K562 (cell line): ENCODE results near the gene HEXD. TPM values are rescaled to one million over a fixed set of nuclear protein-coding genes. Genes with fewer than 3 reads are reported as not detected.

Source experiments
- ATAC-seq: fragments of 200-7000 bp; cut with Tn5 transposase; 3 replicates; pipeline ENCODE4 v1.9.1; 2020; ENCODE audit warnings: moderate library complexity
- BruUV-seq: library from RNA; stranded (reverse); fragments of 400-500 nt; replicated peaks from 2 replicates; lab custom pipeline; 2021; lab: Mats Ljungman, UMichigan
- CTCF ChIA-PET: fragments of 300-600 bp; formaldehyde crosslinking; extraction: SDS; loops from one replicate; lab custom pipeline; 2021; ENCODE audit warnings: low intra/inter-chr PET ratio; lab: Yijun Ruan, JAX
- POLR2A ChIA-PET: fragments of 300-600, 350-650 bp; sonication (Branson Sonifier 250); formaldehyde crosslinking; extraction: SDS; loops from one replicate; lab custom pipeline; 2021; ENCODE audit warnings: antibody characterized with exemption, inconsistent platforms; lab: Yijun Ruan, JAX
- DNase-seq, 4 experiments: peaks; one replicate each; pipeline versions ENCODE4 v3.0.0 to v3.0.0-alpha.2; 2011 to 2018; ENCODE audit warnings: low spot score in 3 of 4, mixed read lengths in 3 of 4; ENCODE audit errors: extremely low read depth in 1 of 4
- FAIRE-seq: peaks from 2 replicates; lab custom pipeline; 2011; peaks lifted over from hg19 to GRCh38; lab: Jason Lieb, UNC
- H2AFZ ChIP-seq: 2 replicates; pipeline ENCODE4 v1.6.0; 2011; ENCODE audit warnings: low read depth, low read length, control low read depth, inconsistent platforms
- H3K27ac ChIP-seq: fragments of 200-600 bp; 3 replicates; pipeline ENCODE4 v1.8.0; 2011; ENCODE audit warnings: low read depth, mild to moderate bottlenecking, control low read depth, inconsistent platforms, low read length, moderate library complexity, mixed read lengths; ENCODE audit errors: extremely low read depth
- H3K27me3 ChIP-seq, 2 experiments: fragments of 300-600 bp in 1 of 2; 2 replicates in 1 of 2; 3 replicates in 1 of 2; pipeline versions ENCODE4 v1.6.0 to v1.8.0; 2011; ENCODE audit warnings: inconsistent platforms in 2 of 2, low read length in 2 of 2, mild to moderate bottlenecking in 1 of 2, mixed read lengths in 1 of 2, moderate library complexity in 1 of 2; ENCODE audit not compliant: control insufficient read depth in 2 of 2, insufficient read depth in 2 of 2
- H3K36me3 ChIP-seq: fragments of 300-600 bp; 3 replicates; pipeline ENCODE4 v1.8.0; 2011; ENCODE audit warnings: mild to moderate bottlenecking, low read length, inconsistent platforms; ENCODE audit not compliant: control insufficient read depth, insufficient read depth
- H3K4me1 ChIP-seq, 2 experiments: fragments of 200-600 bp in 1 of 2; replicated peaks in 1 of 2; 2 replicates in 1 of 2; 3 replicates in 1 of 2; pipeline versions ENCODE4 v1.5.1 to v1.8.0; 2011; ENCODE audit warnings: inconsistent platforms in 2 of 2, low read length in 2 of 2, mild to moderate bottlenecking in 1 of 2, mixed read lengths in 1 of 2, moderate library complexity in 1 of 2; ENCODE audit not compliant: control insufficient read depth in 2 of 2, insufficient read depth in 2 of 2
- H3K4me2 ChIP-seq: 2 replicates; pipeline ENCODE4 v1.6.1; 2011; ENCODE audit warnings: low read length, control low read depth, inconsistent platforms, mixed read lengths; ENCODE audit not compliant: insufficient read depth
- H3K4me3 ChIP-seq: fragments of 200-600 bp; sonication (generic), shearing (Covaris generic); 2 replicates; pipeline ENCODE4 v1.5.1; 2016; ENCODE audit warnings: control low read depth, inconsistent platforms
- H3K79me2 ChIP-seq: fragments of 200-600 bp; 3 replicates; pipeline ENCODE4 v1.8.0; 2011; ENCODE audit warnings: low read length, inconsistent platforms; ENCODE audit not compliant: control insufficient read depth, insufficient read depth
- H3K9ac ChIP-seq, 2 experiments: 2 replicates each; pipeline versions ENCODE4 v1.6.0 to v1.6.1; 2011; ENCODE audit warnings: low read depth in 2 of 2, low read length in 2 of 2, control low read depth in 1 of 2, inconsistent platforms in 1 of 2, mild to moderate bottlenecking in 1 of 2, mixed read lengths in 1 of 2; ENCODE audit not compliant: insufficient read depth in 1 of 2
- H3K9me1 ChIP-seq: one replicate; pipeline ENCODE4 v1.6.0; 2011; ENCODE audit warnings: inconsistent platforms, mild to moderate bottlenecking, low read length, moderate library complexity; ENCODE audit not compliant: control insufficient read depth, insufficient read depth
- H3K9me3 ChIP-seq: replicated peaks from 2 replicates; pipeline ENCODE4 v1.5.1; 2011; ENCODE audit warnings: low read depth, low read length, inconsistent platforms; ENCODE audit not compliant: control insufficient read depth, insufficient read depth
- H4K20me1 ChIP-seq: replicated peaks from 2 replicates; pipeline ENCODE4 v1.6.1; 2011; ENCODE audit warnings: low read length, inconsistent platforms, mixed read lengths; ENCODE audit not compliant: control insufficient read depth, insufficient read depth
- RBFOX2 ChIP-seq: fragments of 200-400 bp; formaldehyde crosslinking; IDR thresholded peaks from 2 replicates; pipeline ENCODE4 v1.6.1; 2017; ENCODE audit warnings: low read depth, mild to moderate bottlenecking, low read length, moderate library complexity
- SRSF3 ChIP-seq: fragments of 200-400 bp; formaldehyde crosslinking; IDR thresholded peaks from 2 replicates; pipeline ENCODE4 v1.6.1; 2016; ENCODE audit warnings: mild to moderate bottlenecking, low read length, moderate library complexity; ENCODE audit not compliant: insufficient read depth
- WGBS: fragments of 100-300 bp; shearing (Covaris generic); methylation state at CpG from one replicate; pipeline ENCODE4 v1.1.6; 2016; ENCODE audit warnings: low coverage, mixed read lengths; ENCODE audit not compliant: insufficient coverage; ENCODE audit errors: missing lambda C conversion rate; 5-methylcytosine and 5-hydroxymethylcytosine counted together
- in situ Hi-C: fragments of 300-500 bp; cut with MboI; formaldehyde crosslinking; loops from 4 replicates; pipeline ENCODE4 v1.15.0; 2018; ENCODE audit warnings: inconsistent platforms, mixed read lengths
- intact Hi-C: fragments of 100-400 bp; cut with micrococcal nuclease; formaldehyde crosslinking; loops from 2 replicates; pipeline ENCODE4 v1.14.2; 2022
- polyA plus RNA-seq, 8 experiments: library from polyadenylated mRNA; depleted of rRNA in 4 of 8; stranded (reverse) in 5 of 8; unstranded in 3 of 8; fragments of >200 nt; fragmentation: Nextera tagmentation in 2 of 8; fragmentation: Illumina TruSeq in 1 of 8; extraction: Ambion mirVana in 2 of 8; extraction: Trizol in 1 of 8; gene quantifications; 2 replicates each; pipeline versions ENCODE4 v1.2.1 to v1.2.3, GENCODE V29; 2011 to 2014; ENCODE audit warnings: inconsistent platforms in 1 of 8, missing spikeins in 1 of 8
- total RNA-seq, 7 experiments: library from RNA; depleted of rRNA in 6 of 7; stranded (reverse); fragments of >200 nt in 6 of 7; fragmentation: Illumina TruSeq in 2 of 7; extraction: Trizol in 2 of 7; gene quantifications; 2 replicates each; pipeline versions ENCODE4 v1.2.1 to v1.2.3, GENCODE V29; 2011 to 2021; ENCODE audit warnings: low replicate concordance in 1 of 7

The HEXD gene
- total and polyA plus RNA-seq, 9 of the 15 experiments (the other 6 are each of a cell fraction or from before 2014, with no cell fraction given) = 1.0 to 25.3 (median 10.0) TPM

DNA sequence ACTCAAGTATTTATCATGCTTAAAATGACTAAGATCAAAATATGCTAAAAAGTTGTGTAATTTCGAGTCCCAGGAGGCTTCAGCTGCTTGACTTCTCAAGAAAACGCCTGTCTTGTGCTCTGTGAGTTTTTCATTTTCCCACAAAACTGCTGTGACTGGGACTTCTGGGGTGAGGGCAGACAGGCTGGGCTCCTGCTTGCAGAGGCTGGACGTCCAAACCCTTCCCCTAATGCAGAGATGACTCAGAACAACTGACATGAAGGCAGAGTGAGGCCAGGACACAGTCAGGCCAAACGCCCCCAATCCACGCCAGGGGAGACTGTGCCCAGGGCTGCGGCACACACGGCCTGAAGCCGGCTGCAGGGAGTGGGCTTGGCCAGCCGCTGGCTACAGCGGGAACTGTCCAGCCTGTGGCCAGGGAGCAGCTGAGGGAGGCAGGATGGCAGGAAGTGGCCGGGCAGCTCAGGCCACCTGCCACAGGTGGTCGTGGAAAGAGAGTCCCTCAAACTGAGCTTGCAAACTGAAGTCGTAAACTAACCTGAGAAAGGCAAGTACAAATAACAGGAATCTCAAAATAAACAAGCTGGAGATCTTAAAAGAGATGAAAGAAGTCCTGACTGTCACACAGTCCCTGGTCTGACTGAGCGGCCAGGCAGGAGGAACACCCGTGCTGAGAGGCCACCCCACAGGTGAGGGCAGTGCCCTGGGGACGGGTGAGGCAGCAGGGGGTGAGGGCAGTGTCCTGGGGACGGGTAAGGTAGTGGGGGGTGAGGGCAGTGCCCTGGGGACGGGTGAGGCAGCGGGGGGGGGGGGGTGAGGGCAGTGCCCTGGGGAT lies 21.3 kb upstream of the HEXD start:
- Histone ChIP-seq H3K9me3 (no peaks in the 10 kb centered on the region), H3K79me2 (no peaks in the 10 kb centered on the region), H3K27me3 (no peaks in the 10 kb centered on the region), H3K9ac (no peak overlapping the region), H3K4me1 (peaks cover 0 to 24% of the 10 kb centered on the region in 2 experiments; a peak in 2 of 5 replicates), H4K20me1 (no peaks in the 10 kb centered on the region), H2AFZ (no peak overlapping the region), H3K9me1 (no peaks in the 10 kb centered on the region), H3K4me3 (no peak overlapping the region), H3K27ac (no peak overlapping the region), H3K4me2 (no peak overlapping the region), H3K36me3 (peaks cover 38% of the 10 kb centered on the region; the same call in 2 of the 3 replicates)
- CTCF ChIA-PET = no interaction called here
- TF ChIP-seq SRSF3 = no peak
- peak; percentile 37; the same call in 1 of the 2 replicates for TF ChIP-seq RBFOX2
- no peak for ATAC-seq
- WGBS = 62% methylated on average over 17 of the region's 19 CpGs
- POLR2A ChIA-PET = interaction anchor here (0.7 kb wide), 1 partner anchor 11 kb away, joined by 4 read pairs; no protein-coding TSS in a partner anchor
- no TSS peak for BruUV-seq
- FAIRE-seq = no peak
- DNase-seq = no peak
- intact Hi-C loops = no loop called here
- in situ Hi-C loops = no loop called here
